ENCODE results near the gene CENPB. TPM values are rescaled to one million over a fixed set of nuclear protein-coding genes. Genes with fewer than 3 reads are reported as not detected.
A peak's percentile ranks its signal among the peaks of the same experiment; 100 is the strongest.

CENPB gene
- total and polyA plus RNA-seq, 2 donors, result 36.2 to 36.8 TPM

GRCh38 chr20:3785240-3786125, 1.1 kb downstream of the CENPB start:
- H3K27me3 ChIP-seq (ENCODE audit: control insufficient read depth in 2 of 2, insufficient read depth in 1 of 2, low read length in 1 of 2), result peaks cover 6 to 12% of the 10 kb centered on the region in 2 donors
- H3K9me3 ChIP-seq (ENCODE audit: control insufficient read depth in 2 of 2, insufficient read depth in 1 of 2, low read length in 1 of 2), result no peaks in the 10 kb centered on the region
- H3K27ac ChIP-seq (ENCODE audit: low read depth in 1 of 2, low read length in 1 of 2), result no peak overlapping the region
- peaks cover 0 to 6% of the 10 kb centered on the region in 2 donors for H3K36me3 ChIP-seq (ENCODE audit: control insufficient read depth in 2 of 2, insufficient read depth in 2 of 2, low read length in 1 of 2)
- no peak for DNase-seq (ENCODE audit: low read depth in 6 of 9, low spot score in 9 of 9)
- H3K4me1 ChIP-seq (ENCODE audit: control insufficient read depth in 2 of 2, insufficient read depth in 2 of 2, low read length in 2 of 2), result peaks cover 14 to 16% of the 10 kb centered on the region in 2 donors
- 80% methylated on average over 79 of the region's 79 CpGs for WGBS
- H3K4me3 ChIP-seq (ENCODE audit: low read length in 2 of 2), result peak overlapping the region; percentile 34 to 82

GRCh38 chr20:3784863-3785239, 1.7 kb downstream of the CENPB start:
- Histone ChIP-seq H3K9me3 (ENCODE audit: control insufficient read depth in 2 of 2, insufficient read depth in 1 of 2, low read length in 1 of 2) (no peaks in the 10 kb centered on the region), H3K4me3 (ENCODE audit: low read length in 2 of 2) (no peak overlapping the region), H3K27me3 (ENCODE audit: control insufficient read depth in 2 of 2, insufficient read depth in 1 of 2, low read length in 1 of 2) (peaks cover 7 to 18% of the 10 kb centered on the region in 2 donors), H3K4me1 (ENCODE audit: control insufficient read depth in 2 of 2, insufficient read depth in 2 of 2, low read length in 2 of 2) (peaks cover 14 to 16% of the 10 kb centered on the region in 2 donors), H3K27ac (ENCODE audit: low read depth in 1 of 2, low read length in 1 of 2) (no peak overlapping the region), H3K36me3 (ENCODE audit: control insufficient read depth in 2 of 2, insufficient read depth in 2 of 2, low read length in 1 of 2) (peaks cover 0 to 6% of the 10 kb centered on the region in 2 donors)
- DNase-seq (ENCODE audit: low read depth in 6 of 9, low spot score in 9 of 9), result no peak
- 95% methylated on average over 6 of the region's 6 CpGs for WGBS

- DNase-seq (ENCODE audit: low read depth in 6 of 9, low spot score in 9 of 9), result no peak
- Histone ChIP-seq H3K4me1 (ENCODE audit: control insufficient read depth in 2 of 2, insufficient read depth in 2 of 2, low read length in 2 of 2) (peaks cover 14 to 16% of the 10 kb centered on the region in 2 donors), H3K27ac (ENCODE audit: low read depth in 1 of 2, low read length in 1 of 2) (no peak overlapping the region), H3K27me3 (ENCODE audit: control insufficient read depth in 2 of 2, insufficient read depth in 1 of 2, low read length in 1 of 2) (peaks cover 10 to 23% of the 10 kb centered on the region in 2 donors), H3K36me3 (ENCODE audit: control insufficient read depth in 2 of 2, insufficient read depth in 2 of 2, low read length in 1 of 2) (peaks cover 0 to 6% of the 10 kb centered on the region in 2 donors), H3K4me3 (ENCODE audit: low read length in 2 of 2) (no peak overlapping the region), H3K9me3 (ENCODE audit: control insufficient read depth in 2 of 2, insufficient read depth in 1 of 2, low read length in 1 of 2) (no peaks in the 10 kb centered on the region)
- 95% methylated on average over 17 of the region's 17 CpGs for WGBS
Observed at GRCh38 chr20:3784216-3784853, 2.2 kb downstream of the CENPB start.

- Histone ChIP-seq H3K27ac (ENCODE audit: low read depth in 1 of 2, low read length in 1 of 2) (no peak overlapping the region), H3K4me1 (ENCODE audit: control insufficient read depth in 2 of 2, insufficient read depth in 2 of 2, low read length in 2 of 2) (peaks cover 12 to 16% of the 10 kb centered on the region in 2 donors), H3K36me3 (ENCODE audit: control insufficient read depth in 2 of 2, insufficient read depth in 2 of 2, low read length in 1 of 2) (peaks cover 0 to 6% of the 10 kb centered on the region in 2 donors), H3K4me3 (ENCODE audit: low read length in 2 of 2) (no peak overlapping the region), H3K27me3 (ENCODE audit: control insufficient read depth in 2 of 2, insufficient read depth in 1 of 2, low read length in 1 of 2) (peaks cover 16 to 30% of the 10 kb centered on the region in 2 donors), H3K9me3 (ENCODE audit: control insufficient read depth in 2 of 2, insufficient read depth in 1 of 2, low read length in 1 of 2) (no peaks in the 10 kb centered on the region)
- DNase-seq (ENCODE audit: low read depth in 6 of 9, low spot score in 9 of 9), result no peak
- WGBS, result 97% methylated on average over 10 of the region's 10 CpGs
Observed at GRCh38 chr20:3783511-3784195, 2.9 kb downstream of the CENPB start.

- no peak overlapping the region for H3K27ac ChIP-seq (ENCODE audit: low read depth in 1 of 2, low read length in 1 of 2)
- no peak overlapping the region for H3K4me3 ChIP-seq (ENCODE audit: low read length in 2 of 2)
- no peaks in the 10 kb centered on the region for H3K9me3 ChIP-seq (ENCODE audit: control insufficient read depth in 2 of 2, insufficient read depth in 1 of 2, low read length in 1 of 2)
- peaks cover 12 to 19% of the 10 kb centered on the region in 2 donors for H3K4me1 ChIP-seq (ENCODE audit: control insufficient read depth in 2 of 2, insufficient read depth in 2 of 2, low read length in 2 of 2)
- DNase-seq (ENCODE audit: low read depth in 6 of 9, low spot score in 9 of 9), result no peak
- H3K27me3 ChIP-seq (ENCODE audit: control insufficient read depth in 2 of 2, insufficient read depth in 1 of 2, low read length in 1 of 2), result peaks cover 21 to 36% of the 10 kb centered on the region in 2 donors
- peaks cover 0 to 6% of the 10 kb centered on the region in 2 donors for H3K36me3 ChIP-seq (ENCODE audit: control insufficient read depth in 2 of 2, insufficient read depth in 2 of 2, low read length in 1 of 2)
- 89% methylated on average over 2 of the region's 2 CpGs for WGBS
Observed at GRCh38 chr20:3783068-3783489, 3.5 kb downstream of the CENPB start.

- Histone ChIP-seq H3K27me3 (ENCODE audit: control insufficient read depth in 2 of 2, insufficient read depth in 1 of 2, low read length in 1 of 2) (peaks cover 25 to 41% of the 10 kb centered on the region in 2 donors), H3K9me3 (ENCODE audit: control insufficient read depth in 2 of 2, insufficient read depth in 1 of 2, low read length in 1 of 2) (no peaks in the 10 kb centered on the region), H3K27ac (ENCODE audit: low read depth in 1 of 2, low read length in 1 of 2) (no peak overlapping the region), H3K4me3 (ENCODE audit: low read length in 2 of 2) (no peak overlapping the region), H3K36me3 (ENCODE audit: control insufficient read depth in 2 of 2, insufficient read depth in 2 of 2, low read length in 1 of 2) (peaks cover 0 to 6% of the 10 kb centered on the region in 2 donors), H3K4me1 (ENCODE audit: control insufficient read depth in 2 of 2, insufficient read depth in 2 of 2, low read length in 2 of 2) (peaks cover 10 to 21% of the 10 kb centered on the region in 2 donors)
- no peak for DNase-seq (ENCODE audit: low read depth in 6 of 9, low spot score in 9 of 9)
- 92% methylated on average over 6 of the region's 6 CpGs for WGBS
Observed at GRCh38 chr20:3782597-3782996, 3.9 kb downstream of the CENPB start.

- peak in 4 of 9 donors; percentile 46 to 75 (median 62) for DNase-seq (ENCODE audit: low read depth in 6 of 9, low spot score in 9 of 9)
- peak within 1 kb of the TSS in 1 of 2 donors; percentile 29 for H3K4me3 ChIP-seq (ENCODE audit: low read length in 2 of 2)
- 22% methylated on average over 28 of the region's 28 CpGs for WGBS
- H3K27ac ChIP-seq (ENCODE audit: low read depth in 1 of 2, low read length in 1 of 2), result no peak within 1 kb of the TSS
- peaks cover 0 to 6% of the 10 kb centered on the region in 2 donors for H3K36me3 ChIP-seq (ENCODE audit: control insufficient read depth in 2 of 2, insufficient read depth in 2 of 2, low read length in 1 of 2)
- peaks cover 30 to 53% of the 10 kb centered on the region in 2 donors for H3K27me3 ChIP-seq (ENCODE audit: control insufficient read depth in 2 of 2, insufficient read depth in 1 of 2, low read length in 1 of 2)
- H3K9me3 ChIP-seq (ENCODE audit: control insufficient read depth in 2 of 2, insufficient read depth in 1 of 2, low read length in 1 of 2), result no peaks in the 10 kb centered on the region
- H3K4me1 ChIP-seq (ENCODE audit: control insufficient read depth in 2 of 2, insufficient read depth in 2 of 2, low read length in 2 of 2), result peaks cover 11 to 25% of the 10 kb centered on the region in 2 donors
Observed at GRCh38 chr20:3781153-3781910, 5.2 kb downstream of the CENPB start, which contains the start of gene SPEF1. SPEF1 (minus strand) TSS chr20:3781448; CDS start chr20:3781287, 161 bp downstream.

GRCh38 chr20:3778976-3779375, 7.6 kb downstream of the CENPB start:
- no peak overlapping the region for H3K27ac ChIP-seq (ENCODE audit: low read depth in 1 of 2, low read length in 1 of 2)
- H3K4me3 ChIP-seq (ENCODE audit: low read length in 2 of 2), result no peak overlapping the region
- peaks cover 9 to 22% of the 10 kb centered on the region in 2 donors for H3K4me1 ChIP-seq (ENCODE audit: control insufficient read depth in 2 of 2, insufficient read depth in 2 of 2, low read length in 2 of 2)
- no peak for DNase-seq (ENCODE audit: low read depth in 6 of 9, low spot score in 9 of 9)
- 31% methylated on average over 18 of the region's 18 CpGs for WGBS
- H3K9me3 ChIP-seq (ENCODE audit: control insufficient read depth in 2 of 2, insufficient read depth in 1 of 2, low read length in 1 of 2), result peaks cover 0 to 2% of the 10 kb centered on the region in 2 donors
- peaks cover 30 to 65% of the 10 kb centered on the region in 2 donors for H3K27me3 ChIP-seq (ENCODE audit: control insufficient read depth in 2 of 2, insufficient read depth in 1 of 2, low read length in 1 of 2)
- no peaks in the 10 kb centered on the region for H3K36me3 ChIP-seq (ENCODE audit: control insufficient read depth in 2 of 2, insufficient read depth in 2 of 2, low read length in 1 of 2)
